Fibroblast of pulmonary artery (primary cell): ENCODE measurements around the gene DGKB.

Experiments used
- DNase-seq: peaks from one replicate; pipeline ENCODE4 v3.0.0-alpha.2; 2010; ENCODE audit warnings: low read depth
- H3K4me3 ChIP-seq: replicated peaks from 2 replicates; pipeline ENCODE4 v1.5.1; 2011; ENCODE audit warnings: low read depth, mild to moderate bottlenecking, control low read depth, low read length, moderate library complexity
- CTCF ChIP-seq: IDR thresholded peaks from 2 replicates; pipeline ENCODE4 v1.5.1; 2011; ENCODE audit warnings: mild to moderate bottlenecking, control low read depth, low read length, inconsistent platforms; ENCODE audit errors: missing control alignments

DGKB gene

GRCh38 chr7:14375998-14376397 is 526.6 kb downstream of the DGKB start:
- TF ChIP-seq CTCF, result no peak
- H3K4me3 ChIP-seq, result no peak overlapping the region
- DNase-seq, result no peak

- no peak for TF ChIP-seq CTCF
Observed at GRCh38 chr7:14374336-14374735, 528.2 kb downstream of the DGKB start.

DNA sequence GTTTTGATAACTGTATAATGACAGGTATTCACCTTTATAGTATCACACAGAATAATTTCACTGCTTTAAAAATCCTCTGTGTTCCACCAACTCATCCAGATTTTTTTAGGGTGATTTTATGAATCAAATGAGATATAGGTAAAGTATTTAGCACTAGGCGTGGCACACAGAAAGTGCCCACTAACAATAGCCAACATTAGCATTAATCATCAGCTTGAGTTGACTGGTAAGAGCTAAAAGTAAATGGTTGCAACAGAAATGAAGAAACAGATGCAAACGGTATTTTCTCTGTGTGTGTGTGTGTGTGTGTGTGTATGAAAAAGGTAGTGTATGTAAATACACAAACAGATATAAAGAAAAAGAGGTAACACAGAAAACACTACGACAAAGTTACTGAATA is 534.3 kb downstream of the DGKB start:
- no peak overlapping the region for H3K4me3 ChIP-seq
- no peak for DNase-seq
- no peak for TF ChIP-seq CTCF

More at GRCh38 chr7:14374336-14374735, 528.2 kb downstream of the DGKB start:
- no peak for DNase-seq
- no peak overlapping the region for H3K4me3 ChIP-seq

- H3K4me3 ChIP-seq, result no peak overlapping the region
- no peak for TF ChIP-seq CTCF
- no peak for DNase-seq
Observed at GRCh38 chr7:14351167-14351566, 551.4 kb downstream of the DGKB start.

GRCh38 chr7:14341200-14341775 is 561.3 kb downstream of the DGKB start:
- H3K4me3 ChIP-seq, result no peak overlapping the region
- TF ChIP-seq CTCF, result no peak
- DNase-seq, result no peak

- DNase-seq, result no peak
- TF ChIP-seq CTCF, result no peak
- H3K4me3 ChIP-seq, result no peak overlapping the region
Observed at GRCh38 chr7:14340393-14341074, 562.0 kb downstream of the DGKB start.

DNA sequence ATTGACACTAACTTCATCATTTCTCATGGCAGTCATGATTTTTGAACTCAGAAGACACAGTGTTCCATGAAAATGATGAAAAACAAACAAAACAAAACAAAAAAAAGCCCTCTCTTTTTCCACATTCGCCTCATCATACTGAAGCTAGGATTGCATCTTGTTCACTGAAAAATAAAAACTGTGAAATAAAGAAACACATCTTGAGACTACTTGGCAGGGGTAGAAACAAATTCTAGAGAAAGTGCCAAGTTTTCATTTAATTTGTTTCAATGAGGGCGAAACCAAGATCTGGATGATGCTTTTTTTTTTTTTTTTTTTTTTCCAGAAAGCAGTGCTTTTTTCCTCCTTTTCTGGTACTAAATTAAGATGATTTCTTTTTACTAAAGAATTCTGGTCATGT is 562.7 kb downstream of the DGKB start:
- no peak for DNase-seq
- H3K4me3 ChIP-seq, result no peak overlapping the region
- no peak for TF ChIP-seq CTCF
